ENCODE results near the gene ARHGAP22. TPM values are rescaled to one million over a fixed set of nuclear protein-coding genes. Genes with fewer than 3 reads are reported as not detected.

The ARHGAP22 gene
- polyA plus RNA-seq, 3 donors: 1.5 to 7.8 (median 1.9) TPM

GRCh38 chr10:48574817-48575380 lies 30.0 kb downstream of the ARHGAP22 start:
- WGBS (ENCODE audit: insufficient coverage): 100% methylated on average over 1 of the region's 6 CpGs
- H3K4me1 ChIP-seq (ENCODE audit: control insufficient read depth in 1 of 2, insufficient read depth in 2 of 2, low read length in 2 of 2): peaks cover 64 to 78% of the 10 kb centered on the region in 2 donors
- intact Hi-C loops (cut with micrococcal nuclease): loop anchor here in 1 of 2 donors (5.0 kb wide), 1 partner anchor 47 kb away; no protein-coding TSS in a partner anchor
- Mint-ChIP-seq H3K4me1 (peaks cover 77% of the 10 kb centered on the region), H3K27ac (peak overlapping the region in 6 of 7 donors; percentile 69 to 93 (median 78)), H3K27me3 (ENCODE audit: low read depth in 3 of 3) (peaks cover 0 to 2% (median 0%) of the 10 kb centered on the region in 3 donors), H3K4me3 (peak overlapping the region in 1 of 2 donors; percentile 54), H3K36me3 (peaks cover 5 to 11% of the 10 kb centered on the region in 2 donors), H3K9me3 (peaks cover 0 to 3% (median 0%) of the 10 kb centered on the region in 7 donors)
- no peak for DNase-seq
- H3K36me3 ChIP-seq (replicated peaks in 1 of 2; ENCODE audit: control insufficient read depth in 1 of 2, insufficient read depth in 2 of 2, low read length in 2 of 2): no peaks in the 10 kb centered on the region
- TF ChIP-seq, protein P1, sequence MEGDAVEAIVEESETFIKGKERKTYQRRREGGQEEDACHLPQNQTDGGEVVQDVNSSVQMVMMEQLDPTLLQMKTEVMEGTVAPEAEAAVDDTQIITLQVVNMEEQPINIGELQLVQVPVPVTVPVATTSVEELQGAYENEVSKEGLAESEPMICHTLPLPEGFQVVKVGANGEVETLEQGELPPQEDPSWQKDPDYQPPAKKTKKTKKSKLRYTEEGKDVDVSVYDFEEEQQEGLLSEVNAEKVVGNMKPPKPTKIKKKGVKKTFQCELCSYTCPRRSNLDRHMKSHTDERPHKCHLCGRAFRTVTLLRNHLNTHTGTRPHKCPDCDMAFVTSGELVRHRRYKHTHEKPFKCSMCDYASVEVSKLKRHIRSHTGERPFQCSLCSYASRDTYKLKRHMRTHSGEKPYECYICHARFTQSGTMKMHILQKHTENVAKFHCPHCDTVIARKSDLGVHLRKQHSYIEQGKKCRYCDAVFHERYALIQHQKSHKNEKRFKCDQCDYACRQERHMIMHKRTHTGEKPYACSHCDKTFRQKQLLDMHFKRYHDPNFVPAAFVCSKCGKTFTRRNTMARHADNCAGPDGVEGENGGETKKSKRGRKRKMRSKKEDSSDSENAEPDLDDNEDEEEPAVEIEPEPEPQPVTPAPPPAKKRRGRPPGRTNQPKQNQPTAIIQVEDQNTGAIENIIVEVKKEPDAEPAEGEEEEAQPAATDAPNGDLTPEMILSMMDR (IDR thresholded peaks at IDR 0.05): no peak
- H3K27ac ChIP-seq (ENCODE audit: low read depth in 1 of 2, low read length in 2 of 2): peak overlapping the region in 1 of 2 donors; percentile 66
- no peak overlapping the region for H3K9ac ChIP-seq (ENCODE audit: insufficient read depth, low read length, poor library complexity, severe bottlenecking)
- peak overlapping the region in 1 of 3 experiments; percentile 20 for H3K4me3 ChIP-seq (replicated peaks in 1 of 3; ENCODE audit: low read depth in 2 of 3, low read length in 3 of 3)
- no peaks in the 10 kb centered on the region for H3K79me2 ChIP-seq (ENCODE audit: insufficient read depth, low read length)
- H3K4me2 ChIP-seq (replicated peaks; ENCODE audit: extremely low read depth, low read length, poor library complexity, severe bottlenecking): peak overlapping the region; percentile 38
- no peak overlapping the region for H2AFZ ChIP-seq (ENCODE audit: insufficient read depth, low read depth, low read length, poor library complexity, severe bottlenecking)
- H3K9me3 ChIP-seq (replicated peaks in 1 of 2; ENCODE audit: control insufficient read depth in 1 of 2, insufficient read depth in 1 of 2, low read length in 2 of 2): no peaks in the 10 kb centered on the region
- H4K20me1 ChIP-seq (ENCODE audit: insufficient read depth, low read length): no peaks in the 10 kb centered on the region
- H3K27me3 ChIP-seq (ENCODE audit: control insufficient read depth in 2 of 2, insufficient read depth in 2 of 2, low read length in 2 of 2): no peaks in the 10 kb centered on the region

GRCh38 chr10:48574322-48574796 lies 30.5 kb downstream of the ARHGAP22 start:
- Mint-ChIP-seq H3K4me3 (peak overlapping the region in 1 of 2 donors; percentile 54), H3K9me3 (peaks cover 0 to 3% (median 0%) of the 10 kb centered on the region in 7 donors), H3K27me3 (ENCODE audit: low read depth in 3 of 3) (peaks cover 0 to 2% (median 0%) of the 10 kb centered on the region in 3 donors), H3K4me1 (peaks cover 72% of the 10 kb centered on the region), H3K27ac (peak overlapping the region; percentile 69 to 93 (median 78)), H3K36me3 (peaks cover 5 to 10% of the 10 kb centered on the region in 2 donors)
- Histone ChIP-seq H3K4me2 (replicated peaks; ENCODE audit: extremely low read depth, low read length, poor library complexity, severe bottlenecking) (peak overlapping the region; percentile 38), H2AFZ (ENCODE audit: insufficient read depth, low read depth, low read length, poor library complexity, severe bottlenecking) (no peak overlapping the region), H3K4me3 (replicated peaks in 1 of 3; ENCODE audit: low read depth in 2 of 3, low read length in 3 of 3) (peak overlapping the region in 1 of 3 experiments; percentile 20), H3K9ac (ENCODE audit: insufficient read depth, low read length, poor library complexity, severe bottlenecking) (no peak overlapping the region), H3K4me1 (ENCODE audit: control insufficient read depth in 1 of 2, insufficient read depth in 2 of 2, low read length in 2 of 2) (peaks cover 61 to 72% of the 10 kb centered on the region in 2 donors), H3K27me3 (ENCODE audit: control insufficient read depth in 2 of 2, insufficient read depth in 2 of 2, low read length in 2 of 2) (no peaks in the 10 kb centered on the region), H3K9me3 (replicated peaks in 1 of 2; ENCODE audit: control insufficient read depth in 1 of 2, insufficient read depth in 1 of 2, low read length in 2 of 2) (no peaks in the 10 kb centered on the region), H4K20me1 (ENCODE audit: insufficient read depth, low read length) (no peaks in the 10 kb centered on the region), H3K79me2 (ENCODE audit: insufficient read depth, low read length) (no peaks in the 10 kb centered on the region), H3K36me3 (replicated peaks in 1 of 2; ENCODE audit: control insufficient read depth in 1 of 2, insufficient read depth in 2 of 2, low read length in 2 of 2) (no peaks in the 10 kb centered on the region), H3K27ac (ENCODE audit: low read depth in 1 of 2, low read length in 2 of 2) (peak overlapping the region; percentile 21 to 66)
- intact Hi-C loops (cut with micrococcal nuclease): no loop called here
- TF ChIP-seq, protein P1 (IDR thresholded peaks at IDR 0.05): no peak
- peak; percentile 16 to 58 (median 18) for DNase-seq
- 93% methylated on average over 5 of the region's 5 CpGs for WGBS (ENCODE audit: insufficient coverage)

Measured in CD14-positive monocyte (primary cell).